GM12878 (cell line): ENCODE results near the gene PLXNA4. TPM values are rescaled to one million over a fixed set of nuclear protein-coding genes. Genes with fewer than 3 reads are reported as not detected.

Experiments used
- ATAC-seq: fragments of 200-7000 bp; cut with Tn5 transposase; 3 replicates; pipeline ENCODE4 v1.9.1; 2020; ENCODE audit warnings: mild to moderate bottlenecking, moderate library complexity
- BruUV-seq: library from RNA; stranded (reverse); fragments of 400-500 nt; replicated peaks from 2 replicates; lab custom pipeline; 2021; lab: Mats Ljungman, UMichigan
- CTCF ChIA-PET: fragments of 300-600 bp; sonication (Branson Sonifier 250); formaldehyde crosslinking; extraction: SDS; loops from one replicate; lab custom pipeline; 2021; ENCODE audit warnings: inconsistent platforms; lab: Yijun Ruan, JAX
- POLR2A ChIA-PET: fragments of 350-600 bp; formaldehyde crosslinking; extraction: SDS; loops from one replicate; lab custom pipeline; 2021; ENCODE audit warnings: inconsistent platforms; lab: Charles Lee
- RAD21 ChIA-PET: fragments of 300-600 bp; sonication (Branson Sonifier 250); formaldehyde crosslinking; loops from one replicate; lab custom pipeline; 2023; ENCODE audit warnings: antibody characterized with exemption; ENCODE audit not compliant: unreplicated experiment; lab: Charles Lee
- SMC1A ChIA-PET: fragments of 300-600 bp; sonication (Branson Sonifier 250); formaldehyde crosslinking; loops from one replicate; lab custom pipeline; 2023; ENCODE audit not compliant: unreplicated experiment, uncharacterized antibody; lab: Charles Lee
- DNase-seq: peaks from one replicate; pipeline ENCODE4 v3.0.0-alpha.2; 2011; ENCODE audit warnings: low read depth, low spot score
- FAIRE-seq: peaks from 3 replicates; lab custom pipeline; 2011; peaks lifted over from hg19 to GRCh38; lab: Jason Lieb, UNC
- H2AFZ ChIP-seq: 2 replicates; pipeline ENCODE4 v1.6.0; 2011; ENCODE audit warnings: low read depth, low read length, control low read depth; ENCODE audit not compliant: control insufficient read depth
- H3K27ac ChIP-seq: 2 replicates; pipeline ENCODE4 v1.5.1; 2011; ENCODE audit warnings: control low read depth; ENCODE audit not compliant: control insufficient read depth, insufficient read depth
- H3K27me3 ChIP-seq, 2 experiments: replicated peaks in 1 of 2; 2 replicates each; pipeline versions ENCODE4 v1.6.0 to v1.6.1; 2011; ENCODE audit warnings: low read length in 1 of 2; ENCODE audit not compliant: control insufficient read depth in 2 of 2, insufficient read depth in 2 of 2
- H3K36me3 ChIP-seq, 2 experiments: 2 replicates each; pipeline ENCODE4 v1.5.1; 2011; ENCODE audit warnings: low read length in 1 of 2; ENCODE audit not compliant: control insufficient read depth in 2 of 2, insufficient read depth in 2 of 2
- H3K4me1 ChIP-seq: 2 replicates; pipeline ENCODE4 v1.6.1; 2011; ENCODE audit warnings: mild to moderate bottlenecking, low read length, moderate library complexity, mixed read lengths; ENCODE audit not compliant: control insufficient read depth, insufficient read depth
- H3K4me2 ChIP-seq: 2 replicates; pipeline ENCODE4 v1.6.0; 2011; ENCODE audit warnings: control low read depth; ENCODE audit not compliant: control insufficient read depth, insufficient read depth
- H3K4me3 ChIP-seq: fragments of 200-600 bp; sonication (generic); 2 replicates; pipeline ENCODE4 v1.5.1; 2016
- H3K79me2 ChIP-seq: 2 replicates; pipeline ENCODE4 v1.6.0; 2011; ENCODE audit warnings: low read length; ENCODE audit not compliant: control insufficient read depth, insufficient read depth
- H3K9ac ChIP-seq: 2 replicates; pipeline ENCODE4 v1.8.0; 2011; ENCODE audit warnings: low read length, control low read depth, mixed read lengths; ENCODE audit not compliant: control insufficient read depth, insufficient read depth
- H3K9me3 ChIP-seq: replicated peaks from 3 replicates; pipeline ENCODE4 v1.5.1; 2011; ENCODE audit warnings: mild to moderate bottlenecking, low read length; ENCODE audit not compliant: control insufficient read depth, insufficient read depth
- H4K20me1 ChIP-seq: 2 replicates; pipeline ENCODE4 v1.6.0; 2011; ENCODE audit not compliant: control insufficient read depth, insufficient read depth
- CHD4 ChIP-seq: fragments of 200-600 bp; sonication (generic); IDR thresholded peaks from 2 replicates; pipeline ENCODE4 v1.6.1; 2016; ENCODE audit warnings: mild to moderate bottlenecking
- ELK1 ChIP-seq: IDR thresholded peaks from 2 replicates; pipeline ENCODE4 v1.6.1; 2012; ENCODE audit warnings: low read depth, low read length, improper control_type of control experiment
- EZH2 ChIP-seq: IDR thresholded peaks from 2 replicates; pipeline ENCODE4 v1.6.1; 2012; ENCODE audit warnings: low read depth, mild to moderate bottlenecking, control low read depth, inconsistent platforms, low read length, borderline replicate concordance; ENCODE audit not compliant: control insufficient read depth
- KLF5 ChIP-seq: fragments of 450-650 bp; IDR thresholded peaks from 2 replicates; pipeline ENCODE4 v1.6.1; 2014; ENCODE audit warnings: mild to moderate bottlenecking; ENCODE audit not compliant: partially characterized antibody
- MEF2A ChIP-seq: IDR thresholded peaks from 2 replicates; pipeline ENCODE4 v1.6.1; 2011; ENCODE audit warnings: low read depth, mild to moderate bottlenecking, low read length, moderate library complexity; ENCODE audit not compliant: insufficient read depth
- NR2F1 ChIP-seq: fragments of 450-650 bp; conservative IDR thresholded peaks from 2 replicates; pipeline ENCODE4 v1.6.1; 2017; ENCODE audit warnings: mild to moderate bottlenecking
- SP1 ChIP-seq: IDR thresholded peaks from one replicate; pipeline ENCODE4 v1.6.1; 2011; ENCODE audit warnings: low read depth, low read length
- STAT3 ChIP-seq: IDR thresholded peaks from 2 replicates; pipeline ENCODE4 v1.6.1; 2011; ENCODE audit warnings: low read depth, low read length, improper control_type of control experiment
- TCF3 ChIP-seq: IDR thresholded peaks from 2 replicates; pipeline ENCODE4 v1.6.1; 2012; ENCODE audit warnings: low read depth, mild to moderate bottlenecking, low read length, borderline replicate concordance; ENCODE audit not compliant: insufficient read depth
- ZBED1 ChIP-seq: IDR thresholded peaks from 2 replicates; pipeline ENCODE4 v1.6.1; 2016; ENCODE audit warnings: borderline replicate concordance
- WGBS: methylation state at CpG from one replicate; pipeline ENCODE4 v1.1.6; 2016; ENCODE audit warnings: low lambda C conversion rate; ENCODE audit not compliant: insufficient replicate concordance, insufficient coverage; ENCODE audit errors: missing lambda C conversion rate; 5-methylcytosine and 5-hydroxymethylcytosine counted together
- in situ Hi-C: fragments of 300-500 bp; cut with MboI; formaldehyde crosslinking; loops from 9 replicates; pipeline ENCODE4 v1.14.3; 2018; ENCODE audit warnings: mixed read lengths
- intact Hi-C: fragments of 100-400 bp; cut with micrococcal nuclease; formaldehyde crosslinking; loops from one replicate; pipeline ENCODE4 v1.14.2; 2022; ENCODE audit not compliant: unreplicated experiment
- polyA plus RNA-seq, 11 experiments: library from polyadenylated mRNA; depleted of rRNA in 4 of 11; unstranded in 6 of 11; stranded (reverse) in 5 of 11; fragments of >200 nt; fragmentation: Nextera tagmentation in 4 of 11; fragmentation: Illumina TruSeq in 1 of 11; extraction: Ambion mirVana in 4 of 11; extraction: Trizol in 1 of 11; gene quantifications; 1 replicate in 1 of 11; 2 replicates in 10 of 11; pipeline versions ENCODE4 v1.2.1 to v1.2.3, GENCODE V29; 2011 to 2016; ENCODE audit warnings: inconsistent platforms in 2 of 11, missing spikeins in 2 of 11, low read depth in 1 of 11
- total RNA-seq, 4 experiments: library from RNA; depleted of rRNA in 3 of 4; stranded (reverse); fragments of >200 nt in 3 of 4; fragmentation: Illumina TruSeq in 1 of 4; extraction: Trizol in 1 of 4; gene quantifications; 2 replicates each; pipeline versions ENCODE4 v1.2.1 to v1.2.3, GENCODE V29; 2013 to 2021
- TF ChIP-seq, protein P1 (sequence below): IDR thresholded peaks from 2 replicates; pipeline ENCODE4 v1.6.1; 2011; ENCODE audit warnings: borderline replicate concordance, low read depth, mild to moderate bottlenecking, moderate library complexity, mixed read lengths, low read length; ENCODE audit not compliant: insufficient read depth; ENCODE audit errors: extremely low read length
- TF ChIP-seq, protein P2 (sequence below): fragments of 450-650 bp; IDR thresholded peaks from 2 replicates; pipeline ENCODE4 v1.6.1; 2018; ENCODE audit warnings: mild to moderate bottlenecking, low read depth, moderate library complexity; ENCODE audit not compliant: partially characterized antibody

Gene PLXNA4
- total and polyA plus RNA-seq, 10 of the 15 experiments (the other 5 are each of a cell fraction or from before 2014, with no cell fraction given) = 0.03 TPM; not detected in 9

GRCh38 chr7:132090444-132090843 is 485.8 kb downstream of the PLXNA4 start (continued):
- TF ChIP-seq, protein P1, sequence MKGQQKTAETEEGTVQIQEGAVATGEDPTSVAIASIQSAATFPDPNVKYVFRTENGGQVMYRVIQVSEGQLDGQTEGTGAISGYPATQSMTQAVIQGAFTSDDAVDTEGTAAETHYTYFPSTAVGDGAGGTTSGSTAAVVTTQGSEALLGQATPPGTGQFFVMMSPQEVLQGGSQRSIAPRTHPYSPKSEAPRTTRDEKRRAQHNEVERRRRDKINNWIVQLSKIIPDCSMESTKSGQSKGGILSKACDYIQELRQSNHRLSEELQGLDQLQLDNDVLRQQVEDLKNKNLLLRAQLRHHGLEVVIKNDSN = no peak
- TF ChIP-seq TCF3 = no peak
- no peak for TF ChIP-seq STAT3
- TF ChIP-seq ELK1 = no peak
- TF ChIP-seq CHD4 = no peak
- TF ChIP-seq ZBED1 = no peak

DNA sequence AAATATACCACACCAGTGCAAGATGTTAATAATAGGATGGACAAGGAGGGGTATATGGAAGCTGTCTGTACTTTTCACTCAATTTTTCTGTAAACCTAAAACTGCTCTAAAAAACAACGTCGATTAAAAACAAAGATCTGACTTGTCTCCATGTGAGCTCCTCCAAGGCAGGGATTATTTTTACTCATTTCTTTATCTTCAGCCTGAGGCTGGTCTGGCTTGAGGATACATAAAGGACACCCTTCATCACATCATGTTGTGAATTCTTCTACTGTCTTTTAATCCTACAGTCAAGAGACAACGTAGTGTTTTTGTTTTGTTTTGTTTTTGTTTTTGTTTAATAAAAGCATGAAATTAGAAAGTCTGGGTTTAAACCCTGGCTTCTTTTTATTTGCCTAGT is 486.9 kb downstream of the PLXNA4 start:
- no peak overlapping the region for H3K4me3 ChIP-seq
- ChIA-PET SMC1A (no interaction called here), CTCF (no interaction called here), RAD21 (no interaction called here), POLR2A (no interaction called here)
- intact Hi-C loops = no loop called here
- DNase-seq (no peak), FAIRE-seq (no peak), ATAC-seq (no peak)
- H3K36me3 ChIP-seq = no peaks in the 10 kb centered on the region
- no peaks in the 10 kb centered on the region for H3K79me2 ChIP-seq
- H3K9me3 ChIP-seq = no peaks in the 10 kb centered on the region
- in situ Hi-C loops = no loop called here
- WGBS = 64% methylated on average over 3 of the region's 3 CpGs
- H3K27ac ChIP-seq = no peak overlapping the region
- no peak overlapping the region for H3K4me2 ChIP-seq
- no TSS peak for BruUV-seq
- TF ChIP-seq SP1 = no peak
- TF ChIP-seq NR2F1 = no peak
- no peak for TF ChIP-seq MEF2A
- TF ChIP-seq, protein P2, sequence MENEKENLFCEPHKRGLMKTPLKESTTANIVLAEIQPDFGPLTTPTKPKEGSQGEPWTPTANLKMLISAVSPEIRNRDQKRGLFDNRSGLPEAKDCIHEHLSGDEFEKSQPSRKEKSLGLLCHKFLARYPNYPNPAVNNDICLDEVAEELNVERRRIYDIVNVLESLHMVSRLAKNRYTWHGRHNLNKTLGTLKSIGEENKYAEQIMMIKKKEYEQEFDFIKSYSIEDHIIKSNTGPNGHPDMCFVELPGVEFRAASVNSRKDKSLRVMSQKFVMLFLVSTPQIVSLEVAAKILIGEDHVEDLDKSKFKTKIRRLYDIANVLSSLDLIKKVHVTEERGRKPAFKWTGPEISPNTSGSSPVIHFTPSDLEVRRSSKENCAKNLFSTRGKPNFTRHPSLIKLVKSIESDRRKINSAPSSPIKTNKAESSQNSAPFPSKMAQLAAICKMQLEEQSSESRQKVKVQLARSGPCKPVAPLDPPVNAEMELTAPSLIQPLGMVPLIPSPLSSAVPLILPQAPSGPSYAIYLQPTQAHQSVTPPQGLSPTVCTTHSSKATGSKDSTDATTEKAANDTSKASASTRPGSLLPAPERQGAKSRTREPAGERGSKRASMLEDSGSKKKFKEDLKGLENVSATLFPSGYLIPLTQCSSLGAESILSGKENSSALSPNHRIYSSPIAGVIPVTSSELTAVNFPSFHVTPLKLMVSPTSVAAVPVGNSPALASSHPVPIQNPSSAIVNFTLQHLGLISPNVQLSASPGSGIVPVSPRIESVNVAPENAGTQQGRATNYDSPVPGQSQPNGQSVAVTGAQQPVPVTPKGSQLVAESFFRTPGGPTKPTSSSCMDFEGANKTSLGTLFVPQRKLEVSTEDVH = no peak
- TF ChIP-seq EZH2 = no peak
- no peak for TF ChIP-seq TCF3
- TF ChIP-seq KLF5 = no peak
- no peak overlapping the region for H2AFZ ChIP-seq
- no peaks in the 10 kb centered on the region for H4K20me1 ChIP-seq
- no peak overlapping the region for H3K9ac ChIP-seq
- no peaks in the 10 kb centered on the region for H3K4me1 ChIP-seq
- peaks cover 0 to 3% of the 10 kb centered on the region in 2 experiments; a peak in 2 of 4 replicates for H3K27me3 ChIP-seq
